Activated effector memory CD4-positive, alpha-beta T cell treated with anti-CD3 and anti-CD28 coated beads, Interleukin-2, amount 50 U/mL, for 16 hours (primary cell): ENCODE measurements around the gene MATCAP1.

Source experiments
- DNase-seq: peaks from one replicate; pipeline ENCODE4 v3.0.0-alpha.2; 2020

The MATCAP1 gene

GRCh38 chr16:67190448-67191399 lies 7.0 kb upstream of the MATCAP1 start:
- no peak for DNase-seq

- DNase-seq = no peak
Measured at GRCh38 chr16:67190041-67190440, 6.3 kb upstream of the MATCAP1 start, which contains the start of gene EXOC3L1. EXOC3L1 (minus strand) TSS chr16:67190136; CDS start chr16:67189676, 460 bp downstream.

GRCh38 chr16:67188798-67189197 lies 5.0 kb upstream of the MATCAP1 start:
- DNase-seq = no peak

DNA sequence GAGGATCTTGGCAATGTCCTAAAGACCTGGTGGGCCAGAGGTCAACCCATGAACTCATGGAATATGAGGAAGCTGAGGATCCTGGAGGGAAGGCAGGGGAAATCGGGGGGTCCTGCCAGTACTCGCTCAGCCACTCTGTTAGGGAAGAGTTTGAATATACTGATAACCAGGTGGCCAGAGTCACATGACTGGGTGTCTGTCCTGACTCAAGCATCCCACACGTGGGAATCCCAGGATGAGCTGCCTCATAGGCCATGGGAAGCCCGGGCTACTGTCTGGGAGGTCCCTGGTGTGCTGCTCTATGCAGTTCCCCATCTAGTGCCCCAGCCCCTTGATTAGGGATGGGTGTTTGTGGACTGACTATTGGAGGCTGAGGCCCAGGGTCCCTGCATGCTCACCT lies 4.6 kb upstream of the MATCAP1 start:
- no peak for DNase-seq

GRCh38 chr16:67187175-67187890 lies 3.6 kb upstream of the MATCAP1 start:
- DNase-seq = no peak

DNA sequence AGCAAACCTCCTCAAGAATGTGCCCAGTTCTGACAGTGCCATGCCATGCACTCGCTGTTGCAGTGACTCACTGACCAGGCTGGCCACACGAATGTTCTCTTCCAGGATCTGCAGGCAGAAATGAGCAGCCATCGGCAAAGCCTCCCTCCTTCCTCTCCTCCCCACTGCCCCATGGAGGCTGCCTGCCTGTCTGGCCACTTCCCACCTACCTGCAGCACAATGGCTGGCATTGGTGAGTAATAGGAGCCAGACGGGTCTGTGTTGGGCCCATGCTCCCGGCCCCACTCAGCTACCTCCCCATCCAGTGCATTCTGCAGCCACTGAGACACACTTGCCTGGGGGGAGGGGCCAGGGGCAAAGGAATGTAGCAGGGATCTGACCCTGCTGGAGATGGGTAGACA lies 2.8 kb upstream of the MATCAP1 start:
- no peak for DNase-seq

- no peak for DNase-seq
Measured at GRCh38 chr16:67185651-67186134, 1.9 kb upstream of the MATCAP1 start.

DNA sequence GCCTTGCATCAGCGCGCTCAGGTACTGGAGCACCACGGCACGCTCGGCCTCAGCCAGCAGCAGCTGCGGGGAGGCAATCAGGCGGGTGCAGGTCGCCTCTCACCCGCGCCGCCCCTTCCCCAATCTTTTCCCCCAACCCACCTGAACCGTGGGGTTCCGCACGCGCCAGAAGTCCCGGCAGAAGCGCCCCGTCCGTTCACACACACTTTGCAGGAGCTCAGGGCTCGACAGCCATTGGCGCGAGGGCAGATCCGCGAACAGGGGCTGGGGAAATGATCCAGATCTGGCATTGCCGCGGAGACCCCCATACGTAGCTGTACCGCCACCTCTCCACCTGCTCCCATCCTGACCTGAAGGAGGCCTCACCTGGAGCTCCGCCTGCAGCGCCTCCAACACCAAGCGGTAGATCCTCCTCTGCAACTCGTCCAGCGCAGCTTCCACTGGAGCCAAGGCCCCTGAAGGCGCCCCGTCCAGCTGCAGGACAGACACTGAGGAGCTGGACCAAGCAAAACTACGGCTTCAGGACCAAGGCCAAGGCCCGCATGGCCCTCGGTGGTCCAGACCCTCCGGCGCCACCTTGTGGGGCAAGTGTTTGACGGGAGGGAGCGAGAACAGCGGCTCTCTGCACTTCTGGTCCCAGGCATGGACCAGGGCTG lies 1.4 kb upstream of the MATCAP1 start:
- DNase-seq = peak; percentile 94

DNA sequence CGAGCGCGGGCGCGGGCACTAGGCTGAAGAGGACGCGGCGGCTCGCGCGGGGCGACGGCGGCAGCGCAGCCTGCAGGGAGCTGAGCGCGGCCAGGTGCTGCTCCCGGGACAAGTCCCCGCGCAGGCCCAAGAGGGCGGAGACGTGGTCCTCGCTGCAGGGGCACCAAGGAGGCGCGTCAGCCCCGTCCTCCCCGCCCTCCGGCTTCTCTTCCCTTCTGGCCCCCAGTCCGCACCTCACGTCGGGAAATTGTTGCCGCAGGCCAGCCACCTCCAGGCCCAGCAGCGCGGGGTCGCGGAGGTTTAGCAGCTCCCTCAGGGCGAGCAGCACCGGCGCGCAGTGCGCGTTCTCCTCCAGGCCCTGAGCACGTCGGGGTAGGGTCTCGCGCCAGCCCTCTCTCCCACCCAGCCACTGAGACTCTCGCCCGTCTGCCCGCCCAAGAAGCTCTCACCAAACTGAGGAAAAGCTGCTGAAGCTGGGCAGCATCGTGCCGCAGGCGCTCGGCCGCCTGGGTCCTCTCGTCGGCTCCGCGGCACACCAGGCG lies 761 bp upstream of the MATCAP1 start:
- DNase-seq = no peak

- no peak for DNase-seq
Measured at GRCh38 chr16:67183284-67183626, 508 bp downstream of the MATCAP1 start.

DNA sequence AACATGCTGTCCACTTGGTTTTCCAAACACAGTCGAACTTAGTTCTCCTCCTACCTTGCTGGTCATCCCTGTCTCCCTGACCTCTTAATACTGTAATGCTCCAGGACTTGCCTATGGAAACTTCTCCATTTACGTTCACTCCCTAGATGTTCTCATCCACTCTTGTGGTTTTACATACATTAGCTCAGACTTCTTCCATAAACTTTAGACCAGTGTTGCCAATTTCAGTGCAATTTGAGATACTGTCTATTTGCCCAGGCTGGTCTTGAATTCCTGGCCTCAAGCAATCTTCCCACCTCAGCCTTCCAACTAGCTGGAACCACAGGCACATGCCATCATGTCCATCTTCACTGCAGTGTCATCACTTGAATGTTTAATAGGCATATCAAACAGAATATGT lies 1.5 kb downstream of the MATCAP1 start:
- no peak for DNase-seq

GRCh38 chr16:67181346-67181745 lies 2.4 kb downstream of the MATCAP1 start:
- DNase-seq = no peak

DNA sequence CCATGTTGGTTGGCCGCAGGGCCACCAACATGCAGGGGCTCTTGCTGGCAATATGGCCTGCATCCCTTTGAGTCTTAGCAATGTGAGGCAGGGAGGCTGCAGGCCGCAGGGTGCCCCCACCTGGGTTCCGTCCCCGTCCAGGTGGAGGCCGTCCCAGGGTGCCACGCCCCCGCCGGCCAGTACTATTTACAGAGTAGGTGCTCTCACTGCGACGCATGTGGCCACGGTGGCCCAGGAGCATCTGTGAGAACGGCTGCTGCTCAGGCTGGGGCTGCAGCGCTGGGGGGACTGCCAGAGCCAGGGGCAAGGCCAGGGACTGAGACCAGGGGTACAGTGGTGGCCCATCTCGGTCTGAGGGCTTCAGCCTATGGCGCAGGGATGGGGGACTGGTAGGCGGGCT lies 3.6 kb downstream of the MATCAP1 start:
- no peak for DNase-seq

DNA sequence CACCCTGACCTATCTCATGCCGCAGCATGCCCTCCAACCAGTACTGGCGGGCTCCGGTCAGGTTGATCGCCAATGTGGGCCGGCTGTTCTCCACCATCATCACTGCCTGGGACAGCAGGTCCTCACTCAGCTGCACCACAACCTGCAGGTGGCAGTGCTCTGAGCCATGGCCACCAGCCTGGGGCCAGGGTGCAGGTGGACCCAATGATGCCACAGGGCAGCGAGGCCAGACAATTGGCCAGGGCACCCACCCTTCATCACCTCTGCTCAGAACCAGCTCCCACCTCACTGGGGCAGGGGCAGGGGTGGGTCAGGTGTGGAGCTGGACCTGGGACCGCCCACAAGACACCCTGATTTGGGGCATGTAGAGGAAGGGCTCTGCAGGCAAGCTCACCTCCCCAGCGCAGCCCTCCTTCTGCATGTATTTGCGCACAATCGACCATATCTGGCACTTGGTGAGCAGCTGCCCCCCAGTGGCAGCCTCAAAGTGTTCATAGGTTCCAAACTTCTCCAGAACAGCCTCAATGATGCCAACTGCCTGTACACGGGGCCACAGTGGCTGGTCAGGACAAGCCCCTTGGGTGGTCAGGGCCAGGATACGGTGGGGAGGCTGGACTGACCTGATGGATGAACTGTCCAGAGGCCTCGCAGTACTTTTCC lies 4.2 kb downstream of the MATCAP1 start:
- DNase-seq = no peak

- peak; percentile 79 for DNase-seq
Measured at GRCh38 chr16:67177743-67178699, 5.7 kb downstream of the MATCAP1 start.

DNA sequence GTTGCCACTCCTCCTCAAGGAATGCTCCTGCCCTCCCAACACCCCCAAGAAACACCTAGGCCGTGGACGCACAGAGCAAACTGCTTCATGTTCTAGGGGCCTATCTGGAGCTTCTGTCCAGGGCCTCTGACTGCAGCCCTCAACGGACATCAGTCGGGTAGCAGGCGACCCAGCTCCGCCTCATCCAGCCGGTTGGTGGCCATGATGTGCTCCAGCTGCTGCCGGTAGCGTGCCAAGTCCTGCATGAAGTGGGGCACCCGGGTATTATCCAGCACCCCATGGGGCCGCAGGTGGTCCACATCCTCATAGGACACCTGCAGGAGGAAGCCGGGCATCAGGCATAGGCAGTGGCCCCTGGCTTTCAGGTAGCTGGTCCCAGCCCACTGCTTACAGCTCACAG lies 7.1 kb downstream of the MATCAP1 start:
- DNase-seq = no peak

- DNase-seq = no peak
Measured at GRCh38 chr16:67174706-67175231, 9.0 kb downstream of the MATCAP1 start.

- peak; percentile 88 for DNase-seq
Measured at GRCh38 chr16:67173808-67174705, 9.7 kb downstream of the MATCAP1 start.

DNA sequence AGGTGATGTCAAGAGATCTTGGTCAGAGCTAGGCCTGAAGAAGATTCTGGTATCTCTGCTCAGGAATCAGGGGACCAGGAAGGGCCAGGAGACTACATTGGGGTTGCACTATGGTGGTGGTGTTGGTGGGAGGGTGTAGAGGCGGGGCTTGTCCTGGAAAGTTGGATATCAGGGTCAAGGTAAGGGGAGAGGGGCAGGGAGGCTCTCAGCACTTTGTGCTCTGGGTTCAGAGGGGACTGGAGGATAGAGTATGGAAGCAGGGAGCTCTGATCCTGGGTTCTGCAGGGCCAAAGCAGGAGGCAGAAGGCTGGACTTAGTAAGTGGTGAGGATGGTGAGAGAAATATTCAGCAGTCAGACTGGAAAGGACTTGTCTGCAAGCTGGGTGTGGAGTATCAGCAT lies 10.4 kb downstream of the MATCAP1 start:
- DNase-seq = no peak
